Stimulated activated CD8-positive, alpha-beta memory T cell treated with anti-CD3 and anti-CD28 coated beads, Interleukin-12 subunit alpha, Interleukin-12 subunit beta, amount 100 ng/mL, for 4 hours (primary cell): Measurements from ENCODE around the gene MAST1.
"Not testable (repeated sequence)": the region's sequence is repeated elsewhere in the genome, so short reads cannot be mapped to it uniquely, and the experiment has no call there.

Experiments used
- DNase-seq: peaks from one replicate; pipeline ENCODE4 v3.0.0-alpha.2; 2020; ENCODE audit warnings: low read depth

Gene MAST1

DNA sequence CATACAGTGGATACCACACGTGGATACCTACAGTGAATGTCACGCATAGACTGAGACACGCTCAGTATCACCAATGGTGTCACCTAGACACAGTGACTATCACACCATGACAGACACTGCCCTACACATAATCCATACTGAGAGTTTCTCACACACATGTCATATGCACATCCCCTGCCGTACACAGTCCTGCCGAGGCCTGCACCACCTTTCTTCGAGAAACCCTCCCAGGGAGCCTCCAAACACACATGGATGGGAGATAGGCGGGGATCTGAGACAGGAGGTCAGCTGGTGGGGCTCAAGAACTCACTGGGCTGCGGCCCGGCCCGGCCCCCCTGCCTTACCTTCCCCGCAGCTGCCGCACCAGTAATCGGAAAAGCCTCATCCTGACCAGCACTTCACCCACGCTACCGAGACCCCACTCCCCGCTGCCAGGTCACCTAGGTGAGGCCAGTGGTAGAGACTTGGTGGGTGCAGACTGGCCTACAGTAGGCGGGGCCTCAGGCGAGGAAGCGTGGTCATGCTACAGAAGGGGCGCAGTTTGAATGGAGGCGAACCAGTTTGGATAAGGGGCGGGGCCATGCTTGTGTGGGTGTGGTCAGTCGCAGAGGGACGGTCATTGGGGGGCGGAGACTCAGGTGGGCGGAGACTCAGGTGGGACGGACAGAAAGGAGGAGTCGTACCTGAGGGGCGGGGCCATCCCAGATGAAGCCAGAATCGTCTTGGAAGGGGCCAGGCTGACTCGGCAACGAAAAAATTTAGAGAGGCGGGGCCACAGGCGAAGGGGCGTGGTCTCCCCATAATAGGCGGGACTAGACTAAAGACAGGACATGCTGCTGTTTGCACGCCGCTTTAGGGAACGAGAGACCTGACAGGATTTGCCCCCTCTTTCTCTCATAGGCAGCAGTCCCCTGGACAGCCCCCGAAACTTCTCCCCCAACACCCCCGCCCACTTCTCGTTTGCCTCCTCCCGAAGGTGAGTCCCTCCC is 2.1 kb downstream of the MAST1 start:
- DNase-seq, result no peak

DNA sequence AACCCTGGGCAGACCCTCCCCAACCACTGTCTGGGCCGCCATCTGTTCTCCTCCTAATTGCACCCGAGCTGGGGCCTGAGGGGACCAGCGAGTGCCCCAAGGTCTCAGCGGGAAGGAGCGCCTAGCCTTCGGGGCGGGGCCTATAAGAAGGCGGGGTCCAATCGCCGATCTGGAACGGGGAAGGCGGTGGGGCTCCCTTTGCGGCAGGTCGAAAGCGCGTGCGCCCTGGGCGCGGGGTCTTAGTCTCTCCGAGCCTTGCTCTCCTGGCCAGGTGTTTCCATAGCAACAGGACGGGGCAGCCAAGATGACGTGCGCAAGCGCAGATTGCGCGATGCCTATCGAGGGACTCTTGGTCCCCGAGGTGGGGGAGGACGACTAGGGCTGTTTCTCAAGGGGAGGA is 2.8 kb downstream of the MAST1 start:
- no peak for DNase-seq

DNA sequence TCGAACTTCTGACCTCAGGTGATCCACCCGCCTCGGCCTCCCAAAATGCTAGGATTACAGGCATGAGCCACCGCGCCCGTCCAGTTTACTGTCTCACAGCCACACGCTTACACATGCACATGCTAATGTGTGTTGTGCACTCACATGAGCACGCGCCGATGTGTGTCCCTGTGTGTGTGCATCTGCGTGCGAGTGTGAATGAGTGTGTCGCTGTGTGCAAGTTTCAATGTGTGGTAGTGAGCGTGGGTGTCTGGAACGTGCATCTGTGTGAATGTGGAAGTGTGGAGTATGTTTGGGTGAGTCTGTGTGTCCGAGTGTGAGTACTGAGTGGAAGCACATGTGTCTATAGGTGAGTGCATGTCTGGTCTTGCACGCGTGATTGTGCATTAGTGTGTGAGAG is 4.2 kb downstream of the MAST1 start:
- no peak for DNase-seq

DNA sequence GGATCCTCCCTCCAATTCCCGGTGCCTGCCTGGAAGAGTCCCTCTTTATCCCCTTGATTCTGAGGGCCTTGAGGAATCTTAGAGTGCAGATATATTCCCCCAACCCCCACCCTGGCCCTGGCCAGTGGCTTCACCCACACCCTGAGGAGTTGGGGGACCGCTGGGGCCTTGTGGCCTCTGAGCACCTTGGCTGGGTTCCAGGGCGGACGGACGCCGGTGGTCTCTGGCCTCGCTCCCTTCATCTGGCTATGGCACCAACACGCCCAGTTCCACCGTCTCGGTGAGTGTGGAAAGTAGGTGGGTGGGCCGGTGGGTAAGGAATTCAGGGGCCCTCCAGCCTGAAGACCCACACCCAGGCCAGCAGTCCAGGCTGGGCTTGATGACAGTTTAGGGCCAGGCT is 5.0 kb downstream of the MAST1 start:
- no peak for DNase-seq

DNA sequence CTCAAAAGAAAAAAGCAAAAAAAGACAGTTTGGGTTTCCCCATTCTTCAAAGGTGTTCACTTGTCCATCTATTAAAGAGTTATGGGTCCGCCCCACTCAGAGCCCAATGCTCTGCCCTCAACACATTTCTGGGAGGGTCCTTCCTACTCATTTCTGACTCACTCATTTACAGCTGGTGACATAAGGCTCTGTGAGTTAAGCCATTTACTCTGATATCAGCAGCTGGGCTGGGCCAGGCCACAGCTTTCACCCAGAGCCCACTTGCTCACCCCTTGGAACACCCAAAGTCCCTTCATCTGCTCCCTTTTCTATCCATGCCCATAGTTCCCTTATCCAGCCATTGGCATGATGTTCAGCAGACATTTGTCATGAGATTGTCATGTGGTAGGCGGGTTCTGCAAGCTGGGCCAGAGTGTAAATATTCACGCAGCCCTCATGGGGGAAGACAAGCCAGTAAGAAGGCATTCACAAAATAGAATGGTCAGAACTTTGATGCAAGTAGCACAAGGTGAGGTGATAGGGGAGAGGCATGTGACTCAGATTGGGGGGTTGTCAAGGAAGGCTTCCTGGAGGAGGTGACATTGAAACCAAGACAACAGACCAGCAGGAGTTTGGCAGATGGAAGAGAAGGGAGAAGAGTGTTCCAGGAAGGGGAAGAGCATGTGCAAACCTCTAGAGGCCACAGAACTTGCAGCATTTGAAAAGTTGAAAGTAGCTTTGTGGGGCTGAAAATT is 5.9 kb downstream of the MAST1 start:
- DNase-seq, result no peak

DNA sequence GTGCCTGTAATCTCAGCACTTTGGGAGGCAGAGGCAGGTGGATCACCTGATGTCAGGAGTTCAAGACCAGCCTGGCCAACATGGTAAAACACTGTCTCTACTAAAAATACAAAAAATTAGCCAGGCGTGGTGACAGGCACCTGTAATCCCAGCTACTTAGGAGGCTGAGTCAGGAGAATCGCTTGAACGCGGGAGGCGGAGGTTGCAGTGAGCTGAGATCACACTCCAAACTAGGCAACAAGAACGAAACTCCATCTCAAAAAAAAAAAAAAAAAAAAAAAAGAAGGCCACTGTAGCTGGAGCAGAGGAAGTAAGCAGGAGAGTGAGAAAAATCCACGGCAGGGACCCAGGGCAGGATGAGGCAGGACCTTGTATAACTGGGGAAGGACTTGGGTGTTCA is 8.3 kb downstream of the MAST1 start:
- DNase-seq, result not testable (repeated sequence)

DNA sequence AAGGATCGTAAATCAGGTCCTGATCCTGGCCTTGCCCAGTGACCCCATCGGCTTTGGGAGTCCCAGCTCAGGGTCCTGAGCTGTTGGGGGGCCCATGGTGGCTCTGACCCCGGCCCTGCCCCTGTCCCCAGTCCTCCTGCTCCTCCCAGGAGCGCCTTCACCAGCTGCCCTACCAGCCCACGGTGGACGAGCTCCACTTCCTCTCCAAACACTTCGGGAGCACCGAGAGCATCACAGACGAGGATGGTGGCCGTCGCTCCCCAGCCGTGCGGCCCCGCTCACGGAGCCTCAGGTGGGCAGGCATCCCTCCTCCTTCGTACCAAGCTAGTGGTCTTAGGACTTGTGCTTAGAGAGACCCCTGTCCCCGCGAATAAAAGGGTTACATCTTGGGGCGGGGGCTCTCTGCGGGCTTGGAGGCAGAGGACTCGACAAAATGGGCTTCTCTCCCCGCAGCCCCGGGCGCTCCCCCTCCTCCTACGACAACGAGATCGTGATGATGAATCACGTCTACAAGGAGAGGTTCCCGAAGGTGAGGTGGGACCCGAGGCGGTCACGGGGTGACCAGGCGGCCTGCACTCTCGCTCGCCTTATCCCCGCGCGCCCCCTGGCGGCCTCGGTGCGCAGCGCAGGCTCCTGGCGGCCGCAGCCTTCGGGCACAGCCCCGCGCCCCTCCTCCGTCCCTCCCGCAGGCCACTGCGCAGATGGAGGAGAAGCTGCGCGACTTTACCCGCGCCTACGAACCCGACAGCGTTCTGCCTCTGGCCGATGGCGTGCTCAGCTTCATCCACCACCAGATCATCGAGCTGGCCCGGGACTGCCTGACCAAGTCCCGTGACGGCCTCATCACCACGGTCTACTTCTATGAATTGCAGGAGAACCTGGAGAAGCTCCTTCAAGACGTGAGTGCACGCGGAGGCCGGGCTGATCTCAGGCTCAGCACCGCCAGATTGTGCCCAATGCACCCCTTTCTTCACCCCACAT is 9.1 kb downstream of the MAST1 start:
- DNase-seq, result peak; percentile 72

DNA sequence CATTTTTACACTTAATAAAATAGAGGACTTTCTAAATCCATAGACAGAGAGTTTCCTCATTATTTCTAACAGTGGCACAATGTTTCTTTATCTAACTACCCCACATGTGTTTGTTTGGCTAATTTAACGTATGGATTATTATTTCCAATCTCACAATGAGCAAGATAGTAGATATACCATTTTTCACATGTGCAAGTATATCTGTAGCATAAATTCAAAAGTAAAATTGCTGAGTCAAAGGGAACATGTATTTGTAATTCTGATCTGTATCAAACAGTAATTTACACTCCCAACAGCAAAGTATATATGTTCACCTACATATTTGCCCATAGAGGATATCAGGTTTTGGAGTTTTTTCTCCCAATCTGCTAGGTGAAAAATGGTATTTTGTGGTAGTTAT is 18.3 kb downstream of the MAST1 start:
- DNase-seq, result no peak

DNA sequence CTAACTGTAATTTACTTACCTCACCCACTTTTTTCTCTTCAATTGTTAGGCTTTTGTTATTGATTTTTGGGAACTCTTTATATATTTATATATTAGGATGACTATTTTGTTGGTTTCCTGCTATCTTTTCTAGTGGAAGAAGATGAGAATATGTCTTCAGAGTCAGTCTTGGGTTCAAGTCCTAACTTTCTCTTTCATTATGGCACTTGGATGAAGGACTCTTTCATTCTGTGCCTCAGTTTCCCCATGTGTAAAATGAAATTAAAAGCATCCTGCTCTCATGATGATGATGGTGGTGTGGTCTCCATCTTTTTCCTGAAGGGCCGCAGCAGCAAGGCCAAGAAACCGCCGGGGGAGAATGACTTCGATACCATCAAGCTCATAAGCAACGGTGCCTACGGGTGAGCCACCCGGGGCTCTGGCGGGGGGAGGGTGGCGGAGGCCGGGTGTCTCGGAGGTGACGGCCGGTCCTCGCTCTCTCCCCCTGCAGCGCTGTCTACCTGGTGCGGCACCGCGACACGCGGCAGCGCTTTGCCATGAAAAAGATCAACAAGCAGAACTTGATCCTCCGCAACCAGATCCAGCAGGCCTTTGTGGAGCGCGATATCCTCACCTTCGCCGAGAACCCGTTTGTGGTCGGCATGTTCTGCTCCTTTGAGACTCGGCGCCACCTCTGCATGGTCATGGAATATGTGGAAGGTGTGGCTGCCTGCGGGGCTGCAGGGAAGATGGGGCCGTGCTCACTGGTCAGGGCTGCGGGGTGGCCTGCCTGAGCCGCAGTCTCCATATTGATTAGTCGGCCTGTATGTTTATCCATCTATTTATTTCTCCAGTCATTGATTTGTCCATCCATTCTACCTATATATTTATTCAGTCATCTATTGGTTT is 20.0 kb downstream of the MAST1 start:
- DNase-seq, result no peak

DNA sequence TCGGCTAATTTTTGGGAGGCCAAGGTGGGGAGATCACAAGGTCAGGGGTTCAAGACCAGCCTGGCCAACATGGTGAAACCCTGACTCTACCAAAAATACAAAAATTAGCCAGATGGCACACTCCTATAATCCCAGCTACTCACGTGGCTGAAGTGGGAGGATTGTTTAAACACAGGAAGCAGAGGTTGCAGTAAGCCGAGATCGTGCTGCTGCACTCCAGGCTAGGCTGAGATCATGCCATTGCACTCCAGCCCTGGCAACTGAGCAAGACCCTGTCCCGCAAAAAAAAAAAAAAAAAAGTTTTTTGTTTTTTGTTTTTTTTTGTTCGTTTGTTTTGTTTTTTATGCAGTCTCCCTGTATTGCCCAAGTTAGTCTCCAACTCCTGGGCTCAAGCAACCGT is 21.2 kb downstream of the MAST1 start:
- no peak for DNase-seq

DNA sequence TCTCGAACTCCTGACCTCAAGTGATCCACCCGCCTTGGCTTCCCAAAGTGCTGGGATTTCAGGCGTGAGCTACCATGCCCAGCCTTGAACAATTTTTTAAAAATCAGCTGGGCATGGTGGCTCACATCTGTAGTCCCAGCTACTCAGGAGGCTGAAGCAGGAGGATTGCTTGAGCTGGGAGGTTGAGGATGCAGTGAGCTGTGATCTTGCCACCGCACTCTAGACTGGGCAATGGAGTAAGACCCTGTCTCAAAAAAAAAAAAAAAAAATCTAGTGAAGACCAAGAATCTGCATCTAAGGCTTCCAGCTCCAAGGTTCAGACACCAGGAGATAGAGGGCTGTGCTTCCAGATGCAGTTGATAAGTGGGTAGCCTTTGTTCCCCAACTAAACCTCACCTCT is 25.8 kb downstream of the MAST1 start:
- no peak for DNase-seq

DNA sequence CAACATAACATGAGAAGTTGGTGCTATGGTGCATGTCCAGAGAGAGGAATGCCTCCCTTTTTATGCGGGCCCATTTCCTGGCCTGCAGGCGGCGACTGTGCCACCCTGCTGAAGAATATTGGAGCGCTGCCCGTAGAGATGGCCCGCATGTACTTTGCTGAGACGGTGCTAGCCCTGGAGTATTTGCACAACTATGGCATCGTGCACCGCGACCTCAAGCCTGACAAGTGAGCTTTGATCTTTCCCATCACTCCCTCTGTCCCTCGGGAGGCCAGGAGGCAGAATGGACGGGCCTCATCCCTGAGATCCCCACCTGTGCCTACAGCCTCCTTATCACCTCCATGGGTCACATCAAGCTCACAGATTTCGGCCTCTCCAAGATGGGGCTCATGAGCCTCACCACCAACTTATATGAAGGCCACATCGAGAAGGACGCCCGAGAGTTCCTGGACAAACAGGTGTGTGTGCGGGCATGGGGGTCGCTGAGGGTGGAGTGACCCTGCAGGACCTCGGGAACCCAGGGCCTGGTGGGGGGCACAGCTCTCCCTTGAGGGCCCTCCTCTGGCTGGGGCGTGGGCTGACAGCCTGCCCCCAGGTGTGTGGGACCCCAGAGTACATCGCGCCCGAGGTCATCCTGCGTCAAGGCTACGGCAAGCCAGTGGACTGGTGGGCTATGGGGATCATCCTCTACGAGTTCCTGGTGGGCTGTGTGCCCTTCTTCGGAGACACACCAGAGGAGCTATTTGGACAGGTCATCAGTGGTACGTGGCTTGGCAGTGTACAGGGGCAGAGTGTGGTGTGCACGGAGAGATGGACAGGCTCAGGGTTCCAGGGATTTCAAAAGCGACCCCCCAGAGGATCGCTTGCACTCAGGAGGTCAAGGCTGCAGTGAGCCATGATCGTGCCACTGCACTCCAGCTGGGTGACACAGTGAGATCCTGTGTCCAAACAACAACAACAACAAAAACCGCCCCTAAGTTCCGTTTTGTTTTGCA is 26.7 kb downstream of the MAST1 start:
- no peak for DNase-seq

DNA sequence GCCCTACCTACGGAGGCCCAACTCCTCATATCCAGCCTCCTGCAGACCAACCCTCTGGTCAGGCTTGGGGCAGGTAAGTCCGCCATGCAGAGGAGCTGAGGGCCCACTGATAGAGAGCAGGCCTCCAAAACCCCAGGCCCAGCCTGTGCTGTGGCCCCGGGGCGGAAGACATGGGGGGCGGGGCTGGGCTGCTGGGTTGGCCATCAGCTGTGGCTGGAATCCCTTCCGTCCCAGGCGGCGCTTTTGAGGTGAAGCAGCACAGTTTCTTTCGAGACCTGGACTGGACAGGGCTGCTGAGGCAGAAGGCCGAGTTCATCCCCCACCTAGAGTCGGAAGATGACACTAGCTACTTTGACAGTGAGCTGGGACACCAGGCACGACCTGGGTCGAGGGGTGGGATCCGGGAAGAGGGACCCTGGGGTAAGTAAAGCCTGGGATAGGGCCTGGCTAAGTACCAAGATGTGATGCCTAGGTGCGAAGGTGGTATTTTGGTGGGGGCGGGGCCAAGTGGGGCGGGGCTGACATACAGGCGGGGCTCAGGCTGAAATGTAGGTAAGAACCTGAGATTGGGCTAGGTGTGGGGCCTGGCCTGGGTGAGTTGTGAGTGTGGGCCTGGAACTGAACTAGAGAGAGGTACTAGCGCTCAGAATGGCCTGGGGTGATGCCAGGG is 27.6 kb downstream of the MAST1 start:
- no peak for DNase-seq

DNA sequence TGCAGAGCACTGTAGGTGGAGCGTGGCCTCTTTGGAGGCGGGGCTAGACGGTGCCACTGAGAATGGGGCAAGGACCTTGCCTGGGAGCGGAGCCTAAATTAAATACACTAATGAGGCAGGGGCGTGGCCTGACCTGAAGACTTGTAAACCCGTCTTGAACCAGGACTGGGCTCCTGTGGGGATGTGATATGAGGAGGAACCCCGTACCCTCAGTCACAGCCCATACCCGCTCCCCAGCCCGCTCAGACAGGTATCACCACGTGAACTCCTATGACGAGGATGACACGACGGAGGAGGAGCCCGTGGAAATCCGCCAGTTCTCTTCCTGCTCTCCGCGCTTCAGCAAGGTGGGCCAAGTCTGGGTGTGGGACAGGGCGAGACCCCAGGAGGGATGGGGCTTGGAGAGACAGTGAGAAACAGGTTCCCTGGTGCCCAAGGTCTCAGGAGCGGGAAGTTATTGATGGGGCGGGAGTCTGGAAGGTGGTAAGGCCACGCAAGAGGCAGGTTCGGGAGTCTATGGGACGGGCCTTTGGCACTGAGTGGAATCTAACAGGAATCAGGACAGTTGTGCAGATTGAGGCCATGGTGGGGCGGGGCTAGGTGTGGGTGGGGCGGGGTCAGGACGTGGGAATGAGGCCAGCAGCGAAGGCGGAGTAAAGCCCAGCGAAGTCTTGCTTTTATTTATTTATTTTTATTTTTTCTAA is 28.3 kb downstream of the MAST1 start:
- no peak for DNase-seq

DNA sequence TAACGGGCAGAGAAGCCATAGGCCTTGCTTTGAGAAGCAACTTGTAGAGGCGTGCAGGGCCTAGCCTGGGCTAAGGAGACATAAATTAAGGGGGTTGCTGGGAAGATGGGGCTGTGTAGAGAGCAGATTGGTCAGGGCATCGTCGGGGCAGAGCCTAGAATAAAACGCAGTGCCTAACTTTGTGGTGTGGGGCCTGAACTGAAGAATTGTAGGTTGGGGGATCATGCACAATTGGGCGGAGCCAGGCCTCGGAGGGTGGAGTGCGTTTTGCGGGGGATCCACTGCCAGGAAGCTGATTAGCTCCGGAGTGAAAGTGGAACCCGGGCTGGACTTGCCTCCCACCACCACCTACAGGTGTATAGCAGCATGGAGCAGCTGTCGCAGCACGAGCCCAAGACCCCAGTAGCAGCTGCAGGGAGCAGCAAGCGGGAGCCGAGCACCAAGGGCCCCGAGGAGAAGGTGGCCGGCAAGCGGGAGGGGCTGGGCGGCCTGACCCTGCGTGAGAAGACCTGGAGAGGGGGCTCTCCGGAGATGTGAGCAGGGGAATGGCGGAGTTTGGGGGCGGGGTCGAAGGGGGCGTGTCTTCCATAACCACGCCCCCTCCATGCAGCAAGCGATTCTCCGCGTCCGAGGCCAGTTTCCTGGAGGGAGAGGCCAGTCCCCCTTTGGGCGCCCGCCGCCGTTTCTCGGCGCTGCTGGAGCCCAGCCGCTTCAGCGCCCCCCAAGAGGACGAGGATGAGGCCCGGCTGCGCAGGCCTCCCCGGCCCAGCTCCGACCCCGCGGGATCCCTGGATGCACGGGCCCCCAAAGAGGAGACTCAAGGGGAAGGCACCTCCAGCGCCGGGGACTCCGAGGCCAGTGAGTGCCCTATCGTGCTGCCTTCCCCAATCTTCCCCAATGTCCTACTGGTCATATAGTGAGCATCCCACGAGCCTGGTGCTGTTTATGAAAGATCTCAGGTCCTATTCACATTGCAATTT is 29.1 kb downstream of the MAST1 start:
- peak; percentile 43 for DNase-seq

DNA sequence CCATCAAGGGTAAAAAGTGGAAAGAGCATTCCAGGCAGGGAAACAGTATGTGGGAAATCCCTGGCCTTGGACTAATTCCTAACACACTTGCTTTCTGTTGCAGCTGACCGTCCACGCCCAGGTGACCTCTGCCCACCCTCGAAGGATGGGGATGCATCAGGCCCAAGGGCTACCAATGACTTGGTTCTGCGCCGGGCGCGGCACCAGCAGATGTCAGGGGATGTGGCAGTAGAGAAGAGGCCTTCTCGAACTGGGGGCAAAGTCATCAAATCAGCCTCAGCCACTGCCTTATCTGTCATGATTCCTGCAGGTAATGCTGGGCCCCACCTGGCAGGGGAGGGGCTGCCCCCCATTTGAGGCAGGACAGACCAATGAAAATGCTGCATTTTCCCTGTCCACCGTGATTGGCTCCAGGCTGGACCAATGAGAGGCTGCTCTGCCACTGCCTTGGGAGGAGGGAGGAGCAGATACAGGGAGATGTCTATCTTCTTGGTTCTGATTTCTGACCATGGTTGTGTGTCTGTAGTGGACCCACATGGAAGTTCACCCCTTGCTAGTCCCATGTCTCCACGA is 30.3 kb downstream of the MAST1 start:
- no peak for DNase-seq

DNA sequence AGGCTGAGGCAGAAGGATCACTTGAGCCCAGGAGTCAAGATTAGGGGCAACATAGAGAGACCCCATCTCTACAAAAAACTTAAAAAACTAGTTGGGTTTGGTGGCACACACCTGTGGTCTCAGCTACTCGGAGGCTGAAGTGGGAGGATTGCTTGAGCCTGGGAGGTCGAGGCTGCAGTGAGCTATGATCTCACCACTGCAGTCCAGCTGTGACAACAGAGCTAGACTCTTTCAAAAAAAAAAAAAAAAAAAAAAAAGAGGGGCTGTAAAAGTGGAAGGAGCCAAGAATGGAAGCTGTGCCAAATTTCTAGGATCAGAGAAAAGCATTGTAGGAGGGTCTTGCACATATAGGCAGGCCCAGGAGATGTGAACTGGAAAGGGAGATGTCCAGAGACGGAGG is 33.4 kb downstream of the MAST1 start:
- DNase-seq, result no peak
